Endothelial cell of umbilical vein (primary cell): ENCODE measurements around the gene FOXRED1. TPM values are rescaled to one million over a fixed set of nuclear protein-coding genes. Genes with fewer than 3 reads are reported as not detected.
A peak's percentile ranks its signal among the peaks of the same experiment; 100 is the strongest.

Source experiments
- BruUV-seq: library from RNA; stranded (reverse); fragments of 400-500 nt; replicated peaks from 2 replicates; lab custom pipeline; 2021; lab: Mats Ljungman, UMichigan
- CTCF ChIA-PET: fragments of 300-600, 350-600 bp; sonication (Branson Sonifier 250); formaldehyde crosslinking; loops from one replicate; lab custom pipeline; 2021; ENCODE audit warnings: antibody characterized with exemption, inconsistent platforms; lab: Charles Lee
- POLR2A ChIA-PET: fragments of 300-600, 350-600 bp; sonication (Branson Sonifier 250); formaldehyde crosslinking; loops from one replicate; lab custom pipeline; 2021; ENCODE audit warnings: antibody characterized with exemption, inconsistent platforms; lab: Charles Lee
- DNase-seq: peaks from one replicate; pipeline ENCODE4 v3.0.0-alpha.2; 2011; ENCODE audit warnings: low read depth, low spot score
- FAIRE-seq: peaks from 2 replicates; lab custom pipeline; 2011; peaks lifted over from hg19 to GRCh38; lab: Jason Lieb, UNC
- H2AFZ ChIP-seq: 2 replicates; pipeline ENCODE4 v1.6.0; 2012; ENCODE audit warnings: low read depth, low read length, control low read depth, inconsistent platforms
- H3K27ac ChIP-seq: 2 replicates; pipeline ENCODE4 v1.5.1; 2011; ENCODE audit warnings: low read depth, mild to moderate bottlenecking, control low read depth, low read length, moderate library complexity; ENCODE audit not compliant: insufficient read depth
- H3K27me3 ChIP-seq, 2 experiments: 2 replicates each; pipeline versions ENCODE4 v1.6.0 to v1.6.1; 2011; ENCODE audit warnings: low read length in 2 of 2, mixed read lengths in 1 of 2; ENCODE audit not compliant: control insufficient read depth in 2 of 2, insufficient read depth in 2 of 2
- H3K36me3 ChIP-seq, 2 experiments: 2 replicates in 1 of 2; 3 replicates in 1 of 2; pipeline ENCODE4 v1.5.1; 2011; ENCODE audit warnings: low read length in 2 of 2, mild to moderate bottlenecking in 1 of 2, moderate library complexity in 1 of 2; ENCODE audit not compliant: control insufficient read depth in 2 of 2, insufficient read depth in 2 of 2; ENCODE audit errors: extremely low read depth in 1 of 2
- H3K4me1 ChIP-seq: 3 replicates; pipeline ENCODE4 v1.5.1; 2011; ENCODE audit warnings: mild to moderate bottlenecking, low read length; ENCODE audit not compliant: control insufficient read depth, insufficient read depth; ENCODE audit errors: extremely low read depth
- H3K4me2 ChIP-seq: 2 replicates; pipeline ENCODE4 v1.6.1; 2011; ENCODE audit warnings: low read length, control low read depth, mixed read lengths; ENCODE audit not compliant: insufficient read depth
- H3K4me3 ChIP-seq, 3 experiments: fragments of 200-600 bp in 1 of 3; sonication (generic), shearing (Covaris generic) in 1 of 3; replicated peaks in 1 of 3; 2 replicates each; pipeline ENCODE4 v1.5.1; 2011 to 2016; ENCODE audit warnings: control low read depth in 3 of 3, low read length in 3 of 3, mild to moderate bottlenecking in 2 of 3, inconsistent platforms in 1 of 3, low read depth in 1 of 3, moderate library complexity in 1 of 3; ENCODE audit not compliant: insufficient read depth in 1 of 3
- H3K79me2 ChIP-seq: 2 replicates; pipeline ENCODE4 v1.6.0; 2012; ENCODE audit warnings: low read length, inconsistent platforms; ENCODE audit not compliant: control insufficient read depth, insufficient read depth
- H3K9ac ChIP-seq: replicated peaks from 2 replicates; pipeline ENCODE3; 2011; ENCODE audit warnings: low read length, control low read depth; ENCODE audit not compliant: insufficient read depth; ENCODE audit errors: extremely low read depth
- H3K9me1 ChIP-seq: replicated peaks from 3 replicates; pipeline ENCODE4 v1.6.0; 2011; ENCODE audit warnings: mild to moderate bottlenecking, low read length; ENCODE audit not compliant: control insufficient read depth, insufficient read depth; ENCODE audit errors: extremely low read depth
- H3K9me3 ChIP-seq: replicated peaks from 2 replicates; pipeline ENCODE4 v1.5.1; 2012; ENCODE audit warnings: low read length, inconsistent platforms; ENCODE audit not compliant: control insufficient read depth, insufficient read depth
- H4K20me1 ChIP-seq: replicated peaks from 2 replicates; pipeline ENCODE3; 2011; ENCODE audit warnings: mild to moderate bottlenecking, low read length; ENCODE audit not compliant: control insufficient read depth, insufficient read depth; ENCODE audit errors: extremely low read depth
- EZH2 ChIP-seq: IDR thresholded peaks from 2 replicates; pipeline ENCODE4 v1.6.1; 2012; ENCODE audit warnings: borderline replicate concordance, low read depth, mild to moderate bottlenecking, moderate library complexity, low read length, inconsistent platforms; ENCODE audit not compliant: severe bottlenecking
- FOS ChIP-seq: IDR thresholded peaks from 2 replicates; pipeline ENCODE4 v1.6.1; 2011; ENCODE audit warnings: mild to moderate bottlenecking, low read length, moderate library complexity, borderline replicate concordance; ENCODE audit not compliant: insufficient read depth
- GATA2 ChIP-seq: IDR thresholded peaks from 2 replicates; pipeline ENCODE4 v1.7.0; 2011; ENCODE audit warnings: low read depth, mild to moderate bottlenecking, moderate library complexity, mixed read lengths, low read length; ENCODE audit not compliant: insufficient read length, insufficient read depth
- JUN ChIP-seq: IDR thresholded peaks from 2 replicates; pipeline ENCODE4 v1.6.1; 2011; ENCODE audit warnings: borderline replicate concordance, low read depth; ENCODE audit not compliant: insufficient read length, insufficient read depth
- MYC ChIP-seq: IDR thresholded peaks from one replicate; pipeline ENCODE4 v1.6.1; 2011; ENCODE audit warnings: mild to moderate bottlenecking, low read depth, low read length
- POLR2A ChIP-seq: IDR thresholded peaks from 2 replicates; pipeline ENCODE4 v1.6.1; 2012; ENCODE audit warnings: low read depth, mild to moderate bottlenecking, control low read depth, low read length
- POLR2AphosphoS5 ChIP-seq: IDR thresholded peaks from 2 replicates; pipeline ENCODE4 v1.6.1; 2012; ENCODE audit warnings: low read depth, mild to moderate bottlenecking, control low read depth, low read length, moderate library complexity; ENCODE audit not compliant: insufficient read depth
- dilution Hi-C: fragments of 300-500 bp; cut with MboI; formaldehyde crosslinking; loops from one replicate; pipeline ENCODE4 v1.15.0; 2019; ENCODE audit warnings: low sequenced_read_pairs; ENCODE audit not compliant: extremely low pct_ligation_motif_present
- intact Hi-C: fragments of 100-400 bp; cut with micrococcal nuclease; formaldehyde crosslinking; loops from one replicate; pipeline ENCODE4 v1.10.0; 2022
- polyA plus RNA-seq, 4 experiments: library from polyadenylated mRNA; depleted of rRNA in 3 of 4; stranded (reverse) in 3 of 4; unstranded in 1 of 4; fragments of >200 nt; gene quantifications; 2 replicates each; pipeline versions ENCODE4 v1.2.1 to v1.2.3, GENCODE V29; 2011 to 2012; ENCODE audit warnings: missing spikeins in 1 of 4
- total RNA-seq: library from RNA; stranded (reverse); gene quantifications from 2 replicates; pipeline ENCODE4 v1.2.3, GENCODE V29; 2021
- TF ChIP-seq, protein P1 (sequence below): IDR thresholded peaks from 2 replicates; pipeline ENCODE4 v1.6.1; 2011; ENCODE audit not compliant: insufficient read depth, insufficient read length
- TF ChIP-seq, protein P2 (sequence below), 2 donors: IDR thresholded peaks; 1 replicate in 1 of 2; 2 replicates in 1 of 2; pipeline ENCODE4 v1.5.1; 2011; ENCODE audit warnings: low read length in 2 of 2, mild to moderate bottlenecking in 2 of 2, moderate library complexity in 2 of 2, control low read depth in 1 of 2, inconsistent platforms in 1 of 2, low read depth in 1 of 2; ENCODE audit not compliant: insufficient read depth in 1 of 2; ENCODE audit errors: extremely low read depth in 1 of 2

The FOXRED1 gene
- total and polyA plus RNA-seq, 2 donors (not counting 3 experiments of a cell fraction or from before 2014, with no cell fraction given) = 32.4 to 33.5 TPM

DNA sequence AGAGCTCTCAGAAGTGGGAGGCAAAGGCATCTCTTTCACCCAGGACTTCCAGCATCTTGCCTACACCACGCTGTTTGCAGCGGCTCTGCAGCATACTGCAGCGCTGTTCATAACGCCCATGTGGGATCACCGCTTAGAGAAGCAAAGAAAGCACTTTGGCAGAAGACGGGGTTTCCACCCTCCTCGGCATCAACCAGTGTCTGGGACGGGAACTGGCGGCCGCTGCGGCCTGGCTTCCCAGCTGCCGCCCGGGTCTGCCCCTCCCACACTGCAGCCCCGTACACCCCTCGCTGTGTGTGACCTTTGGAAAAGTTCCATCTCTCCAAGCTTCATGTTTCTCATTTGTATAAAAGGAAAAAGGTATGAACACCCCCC, 13.4 kb downstream of the FOXRED1 start:
- Histone ChIP-seq H3K27ac (no peak overlapping the region), H3K4me3 (peak overlapping the region; percentile 19 to 62 (median 50)), H3K9me1 (no peaks in the 10 kb centered on the region), H3K4me1 (peaks cover 13% of the 10 kb centered on the region), H3K9me3 (no peaks in the 10 kb centered on the region), H3K79me2 (no peaks in the 10 kb centered on the region), H3K4me2 (peak overlapping the region; percentile 41), H3K27me3 (no peaks in the 10 kb centered on the region), H4K20me1 (no peaks in the 10 kb centered on the region), H2AFZ (peak overlapping the region; percentile 27), H3K9ac (peak overlapping the region; percentile 61), H3K36me3 (peaks cover 0 to 5% of the 10 kb centered on the region in 2 experiments)
- ChIA-PET POLR2A (interaction anchor here (0.9 kb wide), 1 partner anchor 51 kb away, joined by 4 read pairs; no protein-coding TSS in a partner anchor), CTCF (no interaction called here)
- intact Hi-C loops = loop anchor here (1.0 kb wide), 1 partner anchor 13 kb away; the partner anchor contains the start of gene FOXRED1
- BruUV-seq = no TSS peak
- peak; percentile 38 for FAIRE-seq
- dilution Hi-C loops = no loop called here
- TF ChIP-seq, protein P1, sequence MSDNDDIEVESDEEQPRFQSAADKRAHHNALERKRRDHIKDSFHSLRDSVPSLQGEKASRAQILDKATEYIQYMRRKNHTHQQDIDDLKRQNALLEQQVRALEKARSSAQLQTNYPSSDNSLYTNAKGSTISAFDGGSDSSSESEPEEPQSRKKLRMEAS = no peak
- TF ChIP-seq POLR2AphosphoS5 (no peak), JUN (no peak), MYC (no peak), POLR2A (no peak), GATA2 (no peak), EZH2 (no peak), FOS (no peak)
- TF ChIP-seq, protein P2, sequence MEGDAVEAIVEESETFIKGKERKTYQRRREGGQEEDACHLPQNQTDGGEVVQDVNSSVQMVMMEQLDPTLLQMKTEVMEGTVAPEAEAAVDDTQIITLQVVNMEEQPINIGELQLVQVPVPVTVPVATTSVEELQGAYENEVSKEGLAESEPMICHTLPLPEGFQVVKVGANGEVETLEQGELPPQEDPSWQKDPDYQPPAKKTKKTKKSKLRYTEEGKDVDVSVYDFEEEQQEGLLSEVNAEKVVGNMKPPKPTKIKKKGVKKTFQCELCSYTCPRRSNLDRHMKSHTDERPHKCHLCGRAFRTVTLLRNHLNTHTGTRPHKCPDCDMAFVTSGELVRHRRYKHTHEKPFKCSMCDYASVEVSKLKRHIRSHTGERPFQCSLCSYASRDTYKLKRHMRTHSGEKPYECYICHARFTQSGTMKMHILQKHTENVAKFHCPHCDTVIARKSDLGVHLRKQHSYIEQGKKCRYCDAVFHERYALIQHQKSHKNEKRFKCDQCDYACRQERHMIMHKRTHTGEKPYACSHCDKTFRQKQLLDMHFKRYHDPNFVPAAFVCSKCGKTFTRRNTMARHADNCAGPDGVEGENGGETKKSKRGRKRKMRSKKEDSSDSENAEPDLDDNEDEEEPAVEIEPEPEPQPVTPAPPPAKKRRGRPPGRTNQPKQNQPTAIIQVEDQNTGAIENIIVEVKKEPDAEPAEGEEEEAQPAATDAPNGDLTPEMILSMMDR (IDR thresholded peaks at IDR 0.05; ENCODE audit: extremely low read depth in 1 of 2, insufficient read depth in 1 of 2, low read depth in 1 of 2, low read length in 2 of 2) = no peak
- DNase-seq = no peak
